Colonic mucosa (tissue), 4 donors: Measurements from ENCODE around the gene XPNPEP1. TPM values are rescaled to one million over a fixed set of nuclear protein-coding genes. Genes with fewer than 3 reads are reported as not detected.
A peak's percentile ranks its signal among the peaks of the same experiment; 100 is the strongest.

ENCODE experiments used
- DNase-seq: peaks from one replicate; pipeline ENCODE4 v3.0.0-alpha.2; 2020
- H3K27ac ChIP-seq: fragments of 200-600 bp; one replicate; pipeline ENCODE4 v1.8.0; 2021
- H3K27me3 ChIP-seq: fragments of 200-600 bp; one replicate; pipeline ENCODE4 v1.8.0; 2021
- H3K36me3 ChIP-seq: fragments of 200-600 bp; one replicate; pipeline ENCODE4 v1.8.0; 2021
- H3K4me1 ChIP-seq: fragments of 200-600 bp; one replicate; pipeline ENCODE4 v1.8.0; 2021; ENCODE audit warnings: mild to moderate bottlenecking
- H3K4me3 ChIP-seq: fragments of 200-600 bp; one replicate; pipeline ENCODE4 v1.8.0; 2021
- H3K9ac ChIP-seq, 2 donors: one replicate each; pipeline ENCODE4 v1.7.0; 2013; ENCODE audit warnings: control low read depth in 2 of 2, low read depth in 2 of 2, low read length in 2 of 2
- H3K9me3 ChIP-seq: fragments of 200-600 bp; one replicate; pipeline ENCODE4 v1.8.0; 2021
- CTCF ChIP-seq: fragments of 200-600 bp; IDR thresholded peaks from one replicate; pipeline ENCODE4 v1.8.0; 2022; ENCODE audit warnings: antibody characterized with exemption, mild to moderate bottlenecking
- intact Hi-C: fragments of 100-400 bp; cut with DNase I; formaldehyde crosslinking; loops from one replicate; pipeline ENCODE4 v1.14.1; 2022
- total RNA-seq, 2 donors: library from RNA; stranded (reverse); fragmentation: NEBNext Ultra II Directional in 1 of 2; extraction: Animal tissue kit (Norgen Biotek cat#: 25700) in 1 of 2; gene quantifications; one replicate each; pipeline ENCODE4 v1.2.1, GENCODE V29; 2021
- donor health status: healthy.
- donor health status: DM: no; HTN: no; CAD: no.
- donor health status: DM: no; HTN: no; CAD: no.

Gene XPNPEP1
- total RNA-seq, 2 donors from 2014 or later: 122 to 127 TPM

GRCh38 chr10:109914966-109915365, 8.3 kb downstream of the XPNPEP1 start:
- DNase-seq: peak; percentile 72
- intact Hi-C loops: no loop called here
- peak overlapping the region; percentile 70 for H3K27ac ChIP-seq
- H3K9ac ChIP-seq: peak overlapping the region in 1 of 2 donors; percentile 13
- H3K9me3 ChIP-seq: no peaks in the 10 kb centered on the region
- H3K4me1 ChIP-seq: peaks cover 15% of the 10 kb centered on the region
- no peaks in the 10 kb centered on the region for H3K36me3 ChIP-seq
- H3K4me3 ChIP-seq: no peak overlapping the region
- H3K27me3 ChIP-seq: no peaks in the 10 kb centered on the region
- TF ChIP-seq CTCF: no peak

GRCh38 chr10:109913306-109913892, 9.9 kb downstream of the XPNPEP1 start:
- intact Hi-C loops: no loop called here
- Histone ChIP-seq H3K9ac (peak overlapping the region in 1 of 2 donors; percentile 7), H3K4me3 (no peak overlapping the region), H3K27me3 (no peaks in the 10 kb centered on the region), H3K4me1 (peaks cover 15% of the 10 kb centered on the region), H3K9me3 (no peaks in the 10 kb centered on the region), H3K36me3 (no peaks in the 10 kb centered on the region), H3K27ac (peak overlapping the region; percentile 64)
- TF ChIP-seq CTCF: no peak
- DNase-seq: no peak

- DNase-seq: peak; percentile 45
- H3K9ac ChIP-seq: peak overlapping the region in 1 of 2 donors; percentile 7
- TF ChIP-seq CTCF: no peak
- no peaks in the 10 kb centered on the region for H3K27me3 ChIP-seq
- intact Hi-C loops: no loop called here
- peaks cover 15% of the 10 kb centered on the region for H3K4me1 ChIP-seq
- peak overlapping the region; percentile 64 for H3K27ac ChIP-seq
- no peak overlapping the region for H3K4me3 ChIP-seq
- H3K36me3 ChIP-seq: peaks cover under 1% of the 10 kb centered on the region
- H3K9me3 ChIP-seq: no peaks in the 10 kb centered on the region
These were observed 10.7 kb downstream of the XPNPEP1 start for GRCh38 chr10:109912335-109913281.

GRCh38 chr10:109911903-109912302, 11.4 kb downstream of the XPNPEP1 start:
- Histone ChIP-seq H3K9ac (no peak overlapping the region), H3K4me3 (no peak overlapping the region), H3K27ac (peak overlapping the region; percentile 64), H3K36me3 (peaks cover 5% of the 10 kb centered on the region), H3K9me3 (no peaks in the 10 kb centered on the region), H3K27me3 (no peaks in the 10 kb centered on the region), H3K4me1 (peaks cover 15% of the 10 kb centered on the region)
- intact Hi-C loops: no loop called here
- no peak for DNase-seq
- TF ChIP-seq CTCF: no peak

GRCh38 chr10:109906316-109906715, 17.0 kb downstream of the XPNPEP1 start:
- TF ChIP-seq CTCF: no peak
- Histone ChIP-seq H3K9ac (peak overlapping the region in 1 of 2 donors; percentile 43), H3K27me3 (no peaks in the 10 kb centered on the region), H3K27ac (peak overlapping the region; percentile 66), H3K4me1 (no peaks in the 10 kb centered on the region), H3K9me3 (no peaks in the 10 kb centered on the region), H3K36me3 (peaks cover 5% of the 10 kb centered on the region), H3K4me3 (no peak overlapping the region)
- peak; percentile 59 for DNase-seq
- intact Hi-C loops: no loop called here
